Right lobe of liver (tissue), 4 donors: ENCODE data around the gene TERF2IP.

Experiments used
- CTCF ChIP-seq, 4 donors: fragments of 200-600 bp in 3 of 4; fragments of 450-650 bp in 1 of 4; IDR thresholded peaks; one replicate each; pipeline versions ENCODE4 v1.5.1 to v1.8.0; 2016 to 2022; ENCODE audit warnings: antibody characterized with exemption in 4 of 4, mild to moderate bottlenecking in 2 of 4
- POLR2A ChIP-seq: fragments of 450-650 bp; IDR thresholded peaks from one replicate; pipeline ENCODE4 v1.6.1; 2017; ENCODE audit warnings: antibody characterized with exemption, mild to moderate bottlenecking
- donor health status: DM: no; HTN: no; CAD: no.
- donor health status: DM: no; HTN: no; CAD: no.
- donor health status: DM: no; HTN: yes; CAD: no.

GRCh38 chr16:75624921-75625334 is 22.6 kb upstream of the TERF2IP start:
- TF ChIP-seq CTCF (IDR thresholded peaks at IDR 0.05) (no peak), POLR2A (no peak)
